Stimulated activated CD4-positive, alpha-beta T cell treated with anti-CD3 and anti-CD28 coated beads, Interleukin-15, amount 100 ng/mL, for 1 hour (primary cell): ENCODE measurements around the gene SMG5.
"Not testable (repeated sequence)": the region's sequence is repeated elsewhere in the genome, so short reads cannot be mapped to it uniquely, and the experiment has no call there.

Source experiments
- DNase-seq, 2 donors: peaks; one replicate each; pipeline ENCODE4 v3.0.0-alpha.2; 2020; ENCODE audit warnings: low read depth in 1 of 2, low spot score in 1 of 2

Gene SMG5

DNA sequence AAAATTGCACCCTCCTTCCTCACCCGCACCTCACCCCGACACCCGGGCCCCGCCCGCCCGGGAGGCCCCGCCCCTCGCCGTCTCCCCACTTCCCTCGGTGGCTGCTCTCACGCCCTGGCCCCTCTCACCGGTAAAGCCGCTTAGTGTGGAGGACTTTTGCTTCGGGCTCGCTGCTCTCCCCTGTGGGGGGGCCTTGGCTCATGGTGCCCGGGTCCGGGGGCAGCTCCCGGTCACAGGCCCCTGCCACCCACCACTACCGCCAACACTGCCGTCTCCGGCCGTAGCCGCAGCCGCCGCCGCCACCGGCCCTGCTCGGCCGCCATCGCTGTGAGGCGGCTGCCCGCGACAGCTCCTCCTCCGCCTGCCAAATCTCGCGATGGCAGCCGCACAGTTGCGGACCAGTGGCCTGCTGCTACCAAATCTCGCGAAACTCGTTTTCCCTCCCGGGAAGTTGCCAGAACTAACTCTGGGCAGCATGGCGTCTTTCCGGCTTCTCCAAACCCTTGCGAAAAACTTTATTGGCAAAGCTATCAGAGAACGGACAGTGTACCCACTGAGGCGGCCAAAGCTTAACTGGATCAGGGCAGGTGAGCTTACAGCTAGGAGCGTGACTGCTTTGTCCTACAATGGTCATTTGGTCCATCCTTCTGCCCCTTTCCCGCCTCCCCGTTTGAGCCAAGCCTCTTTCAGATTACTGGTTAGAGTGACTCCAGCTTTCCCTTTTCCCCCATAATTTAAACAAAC lies at the start of gene SMG5:
Gene SMG5, minus strand, starts transcription at position 347 of the 744 bp plus-strand sequence. Its CDS starts 145 bp downstream, at position 202.
- DNase-seq: peak; percentile 89 to 90

DNA sequence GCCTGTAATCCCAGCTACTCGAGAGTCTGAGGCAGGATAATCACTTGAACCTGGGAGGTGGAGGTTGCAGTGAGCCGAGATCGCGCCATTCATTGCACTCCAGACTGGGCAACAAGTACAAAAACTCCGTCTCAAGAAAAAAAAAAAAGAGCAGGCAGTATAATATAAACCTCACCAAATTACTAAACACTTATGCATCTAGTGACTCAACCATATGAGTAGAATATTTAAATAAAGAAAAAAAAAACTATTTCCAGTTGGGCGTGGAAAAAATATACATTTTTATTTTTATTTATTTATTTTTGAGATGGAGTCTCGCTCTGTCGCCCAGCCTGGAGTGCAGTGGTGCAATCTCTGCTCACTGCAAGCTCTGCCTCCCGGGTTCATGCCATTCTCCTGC lies 40.6 kb upstream of the SMG5 start:
- not testable (repeated sequence) for DNase-seq

DNA sequence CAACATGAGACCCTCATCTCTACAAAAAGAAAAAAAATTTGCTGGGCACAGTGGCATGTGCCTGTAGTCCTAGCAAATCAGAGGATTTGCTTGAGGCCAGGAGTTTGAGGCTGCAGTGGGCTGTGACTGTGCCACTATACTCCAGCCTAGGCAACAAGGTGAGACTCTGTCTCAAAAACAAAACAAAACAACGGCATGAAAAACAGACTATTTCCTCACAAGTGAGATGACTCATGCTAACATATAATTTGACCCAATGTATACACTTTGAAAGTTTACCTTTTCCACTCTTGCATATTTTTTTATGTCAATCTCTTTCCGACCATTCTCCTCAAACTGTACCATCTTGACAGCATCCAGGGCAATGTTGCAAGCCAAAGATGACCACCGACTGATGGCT lies 37.9 kb upstream of the SMG5 start:
- no peak for DNase-seq

DNA sequence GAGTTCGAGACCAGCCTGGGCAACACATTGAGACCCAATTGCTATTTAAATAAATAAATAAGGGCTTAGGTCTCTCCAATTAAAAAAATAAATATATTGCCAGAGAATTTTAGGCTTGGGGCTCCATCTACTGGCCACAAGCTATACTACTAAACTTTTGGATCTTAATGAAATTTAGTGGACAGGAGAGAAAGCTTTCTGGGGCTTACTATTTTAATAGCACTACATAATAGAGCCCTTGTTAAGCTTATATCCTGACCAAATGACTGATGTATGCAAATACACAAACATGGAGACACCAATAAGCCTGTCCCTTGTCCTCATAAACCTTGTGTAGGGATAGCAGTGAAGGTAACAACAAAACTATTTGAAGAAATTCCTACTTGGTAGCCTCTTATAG lies 37.0 kb upstream of the SMG5 start:
- DNase-seq: no peak

DNA sequence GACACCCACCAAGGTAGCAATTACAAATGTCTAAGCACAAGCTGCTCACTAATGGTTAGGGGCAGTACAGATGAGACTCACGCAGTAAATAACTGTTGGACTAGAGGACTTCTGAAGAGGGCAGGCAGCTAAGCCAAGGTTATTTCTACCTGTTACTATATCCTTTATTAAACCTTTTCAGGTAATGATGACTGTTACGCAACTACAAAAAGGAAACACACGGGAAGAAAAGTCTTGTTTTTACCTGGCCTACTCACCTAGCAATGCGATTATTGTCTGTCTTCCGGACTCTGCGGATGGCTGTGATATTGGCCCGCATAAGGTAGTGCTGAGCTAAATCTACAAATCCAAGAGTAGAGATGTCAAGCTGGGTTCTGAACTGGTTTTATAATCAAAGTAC lies 34.3 kb upstream of the SMG5 start:
- no peak for DNase-seq

GRCh38 chr1:156310962-156311361 lies 28.3 kb upstream of the SMG5 start:
- no peak for DNase-seq

DNA sequence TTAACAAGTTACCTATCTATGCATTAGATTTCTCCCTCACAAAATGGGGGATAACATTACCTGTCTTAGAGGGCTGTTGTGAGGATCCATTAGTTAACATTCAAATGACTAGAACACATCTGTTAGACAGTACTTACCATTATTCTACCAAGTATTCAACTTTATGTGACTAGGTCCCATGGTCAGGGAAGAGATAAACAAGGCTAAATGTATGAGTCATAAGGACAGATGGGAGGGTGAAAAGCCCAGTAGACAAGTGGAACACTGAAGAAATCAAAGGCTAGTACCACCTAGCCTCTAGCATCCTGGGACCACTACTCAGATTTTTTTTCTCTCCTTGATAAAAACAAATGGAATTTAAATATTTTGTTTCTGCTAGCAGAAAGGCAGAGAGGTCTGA lies 25.5 kb upstream of the SMG5 start:
- DNase-seq: no peak

DNA sequence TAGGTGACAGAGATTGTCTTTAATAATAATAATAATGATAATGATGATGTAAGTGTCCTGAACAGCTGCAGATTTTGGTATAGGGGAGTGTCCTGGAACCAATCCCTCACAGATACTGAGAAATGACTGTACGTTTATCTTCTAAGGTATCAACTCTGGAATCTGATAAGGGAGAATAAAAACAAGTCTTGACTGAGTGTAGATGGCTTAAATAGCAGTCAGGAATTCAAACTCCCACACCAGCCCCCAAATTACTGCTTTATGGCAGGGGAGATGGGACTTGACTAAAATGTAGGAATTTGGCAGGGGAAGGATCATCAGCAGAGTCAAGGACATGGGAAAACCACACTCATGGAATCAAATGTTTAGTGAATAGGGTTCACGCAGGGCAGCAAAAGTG lies 22.6 kb upstream of the SMG5 start:
- no peak for DNase-seq

- DNase-seq: no peak
These were observed 20.6 kb upstream of the SMG5 start for GRCh38 chr1:156303241-156303640.

- no peak for DNase-seq
These were observed 16.3 kb upstream of the SMG5 start, which contains the start of gene VHLL for GRCh38 chr1:156298852-156299357. Gene VHLL (minus strand): TSS chr1:156299307. CDS start chr1:156299189, 118 bp downstream.

DNA sequence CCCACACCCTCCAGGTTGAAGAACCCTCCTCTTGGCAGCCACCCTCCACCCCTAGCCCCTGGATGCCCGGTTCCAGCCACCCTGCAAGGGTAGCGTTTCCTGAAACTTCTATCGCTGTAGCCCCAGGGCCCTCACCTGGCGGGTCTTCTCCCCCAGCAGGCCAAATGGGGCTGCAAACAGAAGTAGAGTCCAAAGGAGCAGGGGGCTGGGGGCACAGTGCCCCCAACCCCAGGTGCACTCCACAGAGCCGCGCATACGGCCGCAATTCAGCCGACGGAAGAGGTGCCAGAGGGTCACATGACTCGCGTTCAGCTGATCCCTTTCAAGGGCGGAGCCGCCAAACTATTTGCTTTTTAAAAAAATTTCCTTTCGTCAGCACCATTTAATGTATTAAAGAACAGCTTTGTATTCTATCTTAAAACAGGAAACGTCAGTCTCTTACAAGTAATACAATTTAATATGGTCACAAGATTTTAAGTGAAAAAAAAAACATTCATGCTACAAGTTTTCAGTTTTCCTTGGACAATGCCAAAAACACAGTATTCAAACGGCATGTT lies 12.8 kb upstream of the SMG5 start, which contains the start of gene GLMP:
Gene GLMP, minus strand, starts transcription at position 289 of the 557 bp plus-strand sequence. Its CDS starts 34 bp downstream, at position 255.
- peak; percentile 18 to 27 for DNase-seq

- no peak for DNase-seq
These were observed 11.3 kb upstream of the SMG5 start for GRCh38 chr1:156293895-156294294.

DNA sequence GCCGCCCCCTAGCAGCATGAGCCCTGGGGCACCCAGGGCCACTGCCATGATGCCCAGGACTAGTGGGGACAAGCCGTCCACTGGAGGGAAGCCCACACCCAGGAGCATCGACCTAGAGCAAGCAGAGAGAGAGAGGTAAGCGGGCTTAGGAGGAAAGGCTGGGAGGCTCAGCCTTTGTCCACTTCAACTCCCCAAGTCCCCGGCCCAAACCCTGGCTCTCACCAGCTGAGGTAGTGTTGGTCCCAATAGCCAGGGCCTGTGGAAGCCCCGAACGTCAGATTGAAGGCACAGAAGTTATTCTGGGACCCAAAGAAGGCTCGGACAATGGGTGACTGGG lies 10.4 kb upstream of the SMG5 start:
- DNase-seq: no peak

DNA sequence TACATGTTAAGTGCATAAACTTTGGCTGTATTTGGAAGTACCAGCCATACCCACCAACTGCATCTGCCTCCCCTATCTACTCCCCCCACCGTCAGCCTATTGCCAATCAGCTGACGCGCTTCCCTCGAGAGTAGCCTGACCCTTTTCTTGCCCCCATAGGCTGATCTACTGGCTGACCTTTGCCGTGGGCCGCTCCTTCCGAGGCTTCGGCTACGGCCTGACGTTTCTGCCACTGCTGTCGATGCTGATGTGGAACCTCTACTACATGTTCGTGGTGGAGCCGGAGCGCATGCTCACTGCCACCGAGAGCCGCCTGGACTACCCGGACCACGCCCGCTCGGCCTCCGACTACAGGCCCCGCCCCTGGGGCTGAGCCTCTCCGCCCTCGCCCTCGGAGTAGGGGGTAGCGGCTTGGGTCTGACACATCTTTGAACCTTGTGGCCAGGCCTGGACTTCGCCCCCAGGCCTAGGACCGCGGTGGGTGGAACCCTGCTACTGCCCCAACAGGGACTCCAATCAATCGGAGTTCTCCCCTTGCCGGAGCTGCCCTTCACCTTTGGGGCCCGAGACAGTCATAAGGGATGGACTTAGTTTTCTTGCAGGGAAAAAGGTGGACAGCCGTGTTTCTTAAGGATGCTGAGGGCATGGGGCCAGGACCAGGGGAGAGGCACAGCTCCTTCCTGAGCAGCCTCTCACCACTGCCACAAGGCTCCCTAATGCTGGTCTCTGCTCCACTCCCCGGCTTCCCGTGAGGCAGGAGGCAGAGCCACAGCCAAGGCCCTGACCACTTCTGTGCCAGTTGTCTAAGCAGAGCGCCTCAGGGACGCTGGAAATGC lies 8.8 kb upstream of the SMG5 start:
- DNase-seq: no peak

- DNase-seq: no peak
These were observed 7.2 kb upstream of the SMG5 start for GRCh38 chr1:156289857-156290256.

DNA sequence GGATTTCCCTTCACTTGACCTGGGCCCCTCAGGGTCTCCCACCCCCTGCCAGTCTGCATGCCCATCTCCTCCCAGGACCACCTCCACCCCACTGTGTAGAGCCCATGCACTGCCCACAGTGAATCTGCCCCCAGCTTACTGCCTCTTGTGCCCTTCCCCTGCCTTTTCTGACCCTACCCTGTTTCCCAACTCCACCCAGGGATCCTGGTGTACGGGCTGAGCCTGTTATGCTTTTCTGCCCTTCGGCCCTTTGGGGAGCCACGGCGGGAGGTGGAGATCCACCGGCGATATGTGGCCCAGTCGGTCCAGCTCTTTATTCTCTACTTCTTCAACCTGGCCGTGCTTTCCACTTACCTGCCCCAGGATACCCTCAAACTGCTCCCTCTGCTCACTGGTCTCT lies 3.4 kb upstream of the SMG5 start:
- no peak for DNase-seq

GRCh38 chr1:156285437-156285836 lies 2.8 kb upstream of the SMG5 start:
- DNase-seq: no peak

- DNase-seq: no peak
These were observed 2.1 kb upstream of the SMG5 start for GRCh38 chr1:156284757-156285156.

GRCh38 chr1:156284112-156284511 lies 1.5 kb upstream of the SMG5 start, which contains the start of gene TMEM79:
Gene TMEM79 (plus strand): TSS chr1:156284325. CDS start chr1:156285227, 902 bp downstream.
- no peak for DNase-seq

- no peak for DNase-seq
These were observed 896 bp upstream of the SMG5 start for GRCh38 chr1:156283521-156283920.

- DNase-seq: no peak
These were observed 739 bp downstream of the SMG5 start for GRCh38 chr1:156281693-156282478.
